K562 (cell line): Measurements from ENCODE around the gene PPP1R14C. TPM values are rescaled to one million over a fixed set of nuclear protein-coding genes. Genes with fewer than 3 reads are reported as not detected.

Experiments
- ARNT ChIP-seq, 2 experiments: fragments of 450-650 bp; IDR thresholded peaks; 2 replicates each; pipeline ENCODE4 v1.6.1; 2016; ENCODE audit warnings: mild to moderate bottlenecking in 1 of 2
- CHD1 ChIP-seq: fragments of 200-600 bp; sonication (generic); IDR thresholded peaks from one replicate; pipeline ENCODE4 v1.6.1; 2012; ENCODE audit warnings: mild to moderate bottlenecking, moderate library complexity, low read length, inconsistent platforms
- CREM ChIP-seq: IDR thresholded peaks from 2 replicates; pipeline ENCODE4 v1.6.1; 2014; ENCODE audit warnings: antibody characterized with exemption, low read depth
- EHMT2 ChIP-seq: fragments of 450-650 bp; IDR thresholded peaks from 2 replicates; pipeline ENCODE4 v1.6.1; 2018; ENCODE audit warnings: antibody characterized with exemption
- HDGF ChIP-seq: fragments of 450-650 bp; IDR thresholded peaks from 2 replicates; pipeline ENCODE4 v1.6.1; 2016
- HINFP ChIP-seq: fragments of 450-650 bp; conservative IDR thresholded peaks from 2 replicates; pipeline ENCODE4 v1.6.1; 2016; ENCODE audit warnings: missing genetic modification characterization, low read depth, mild to moderate bottlenecking, control low read depth, missing compliant biosample characterization
- MAZ ChIP-seq, 2 experiments: fragments of 450-650 bp in 1 of 2; sonication (generic) in 1 of 2; formaldehyde crosslinking; IDR thresholded peaks in 1 of 2; conservative IDR thresholded peaks in 1 of 2; 2 replicates each; pipeline versions ENCODE4 v1.4.0 to v1.5.0; 2020; ENCODE audit warnings: mild to moderate bottlenecking in 1 of 2, missing genetic modification reagents in 1 of 2
- MECOM ChIP-seq: fragments of 250-450 bp; sonication (Bioruptor Pico); IDR thresholded peaks from 2 replicates; pipeline ENCODE4 v1.8.0; 2022; ENCODE audit warnings: inconsistent platforms
- MTA1 ChIP-seq: fragments of 450-650 bp; IDR thresholded peaks from 2 replicates; pipeline ENCODE4 v1.6.1; 2017; ENCODE audit warnings: borderline replicate concordance
- PHF21A ChIP-seq: fragments of 450-650 bp; IDR thresholded peaks from 2 replicates; pipeline ENCODE4 v1.6.1; 2017; ENCODE audit warnings: low read depth, borderline replicate concordance
- PHTF2 ChIP-seq: fragments of 250-450 bp; sonication (Bioruptor Pico); IDR thresholded peaks from 2 replicates; pipeline ENCODE4 v1.5.0; 2021; ENCODE audit warnings: mild to moderate bottlenecking
- ZNF57 ChIP-seq: fragments of 450-650 bp; formaldehyde crosslinking; IDR thresholded peaks from 2 replicates; pipeline ENCODE4 v1.4.0; 2020; ENCODE audit warnings: mild to moderate bottlenecking, moderate library complexity
- polyA plus RNA-seq, 8 experiments: library from polyadenylated mRNA; depleted of rRNA in 4 of 8; stranded (reverse) in 5 of 8; unstranded in 3 of 8; fragments of >200 nt; fragmentation: Nextera tagmentation in 2 of 8; fragmentation: Illumina TruSeq in 1 of 8; extraction: Ambion mirVana in 2 of 8; extraction: Trizol in 1 of 8; gene quantifications; 2 replicates each; pipeline versions ENCODE4 v1.2.1 to v1.2.3, GENCODE V29; 2011 to 2014; ENCODE audit warnings: inconsistent platforms in 1 of 8, missing spikeins in 1 of 8
- total RNA-seq, 7 experiments: library from RNA; depleted of rRNA in 6 of 7; stranded (reverse); fragments of >200 nt in 6 of 7; fragmentation: Illumina TruSeq in 2 of 7; extraction: Trizol in 2 of 7; gene quantifications; 2 replicates each; pipeline versions ENCODE4 v1.2.1 to v1.2.3, GENCODE V29; 2011 to 2021; ENCODE audit warnings: low replicate concordance in 1 of 7
- TF ChIP-seq, protein P1 (sequence below): sonication (generic); formaldehyde crosslinking; IDR thresholded peaks from 2 replicates; pipeline ENCODE4 v1.8.0; 2023; ENCODE audit warnings: missing genetic modification reagents, mild to moderate bottlenecking, borderline replicate concordance
- TF ChIP-seq, protein P2 (sequence below): sonication (generic); formaldehyde crosslinking; IDR thresholded peaks from 2 replicates; pipeline ENCODE4 v1.8.0; 2022; ENCODE audit warnings: mild to moderate bottlenecking, low read depth, missing genetic modification reagents
- TF ChIP-seq, protein P3 (sequence below), 2 experiments: fragments of 450-650 bp; IDR thresholded peaks; 2 replicates each; pipeline ENCODE4 v1.6.1; 2016
- TF ChIP-seq, protein P4 (sequence below): fragments of 450-650 bp; formaldehyde crosslinking; IDR thresholded peaks from 2 replicates; pipeline ENCODE4 v1.4.0; 2022; ENCODE audit warnings: missing genetic modification characterization

The PPP1R14C gene
- total and polyA plus RNA-seq, 9 of the 15 experiments (the other 6 are each of a cell fraction or from before 2014, with no cell fraction given), result 4.5 to 16.6 (median 11.9) TPM

- 0 out of 4 replicates have a peak, but pooled peaks of 1 of the 2 experiments have one; percentile 33 for TF ChIP-seq MAZ (CRISPR knock-in tag; conservative IDR thresholded peaks at IDR 0.05 in 1 of 2, IDR thresholded peaks at IDR 0.05 in 1 of 2)
- no peak for TF ChIP-seq ARNT (IDR thresholded peaks at IDR 0.05)
- no peak for TF ChIP-seq HINFP (tag)
- peak; percentile 92 for TF ChIP-seq EHMT2
- no peak for TF ChIP-seq PHTF2 (CRISPR knock-in tag)
- no peak for TF ChIP-seq ZNF57 (CRISPR knock-in tag)
- TF ChIP-seq MTA1, result no peak
- TF ChIP-seq PHF21A, result no peak
- TF ChIP-seq, protein P1, sequence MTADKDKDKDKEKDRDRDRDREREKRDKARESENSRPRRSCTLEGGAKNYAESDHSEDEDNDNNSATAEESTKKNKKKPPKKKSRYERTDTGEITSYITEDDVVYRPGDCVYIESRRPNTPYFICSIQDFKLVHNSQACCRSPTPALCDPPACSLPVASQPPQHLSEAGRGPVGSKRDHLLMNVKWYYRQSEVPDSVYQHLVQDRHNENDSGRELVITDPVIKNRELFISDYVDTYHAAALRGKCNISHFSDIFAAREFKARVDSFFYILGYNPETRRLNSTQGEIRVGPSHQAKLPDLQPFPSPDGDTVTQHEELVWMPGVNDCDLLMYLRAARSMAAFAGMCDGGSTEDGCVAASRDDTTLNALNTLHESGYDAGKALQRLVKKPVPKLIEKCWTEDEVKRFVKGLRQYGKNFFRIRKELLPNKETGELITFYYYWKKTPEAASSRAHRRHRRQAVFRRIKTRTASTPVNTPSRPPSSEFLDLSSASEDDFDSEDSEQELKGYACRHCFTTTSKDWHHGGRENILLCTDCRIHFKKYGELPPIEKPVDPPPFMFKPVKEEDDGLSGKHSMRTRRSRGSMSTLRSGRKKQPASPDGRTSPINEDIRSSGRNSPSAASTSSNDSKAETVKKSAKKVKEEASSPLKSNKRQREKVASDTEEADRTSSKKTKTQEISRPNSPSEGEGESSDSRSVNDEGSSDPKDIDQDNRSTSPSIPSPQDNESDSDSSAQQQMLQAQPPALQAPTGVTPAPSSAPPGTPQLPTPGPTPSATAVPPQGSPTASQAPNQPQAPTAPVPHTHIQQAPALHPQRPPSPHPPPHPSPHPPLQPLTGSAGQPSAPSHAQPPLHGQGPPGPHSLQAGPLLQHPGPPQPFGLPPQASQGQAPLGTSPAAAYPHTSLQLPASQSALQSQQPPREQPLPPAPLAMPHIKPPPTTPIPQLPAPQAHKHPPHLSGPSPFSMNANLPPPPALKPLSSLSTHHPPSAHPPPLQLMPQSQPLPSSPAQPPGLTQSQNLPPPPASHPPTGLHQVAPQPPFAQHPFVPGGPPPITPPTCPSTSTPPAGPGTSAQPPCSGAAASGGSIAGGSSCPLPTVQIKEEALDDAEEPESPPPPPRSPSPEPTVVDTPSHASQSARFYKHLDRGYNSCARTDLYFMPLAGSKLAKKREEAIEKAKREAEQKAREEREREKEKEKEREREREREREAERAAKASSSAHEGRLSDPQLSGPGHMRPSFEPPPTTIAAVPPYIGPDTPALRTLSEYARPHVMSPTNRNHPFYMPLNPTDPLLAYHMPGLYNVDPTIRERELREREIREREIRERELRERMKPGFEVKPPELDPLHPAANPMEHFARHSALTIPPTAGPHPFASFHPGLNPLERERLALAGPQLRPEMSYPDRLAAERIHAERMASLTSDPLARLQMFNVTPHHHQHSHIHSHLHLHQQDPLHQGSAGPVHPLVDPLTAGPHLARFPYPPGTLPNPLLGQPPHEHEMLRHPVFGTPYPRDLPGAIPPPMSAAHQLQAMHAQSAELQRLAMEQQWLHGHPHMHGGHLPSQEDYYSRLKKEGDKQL (CRISPR knock-in tag), result no peak
- peak; percentile 69; the same call in 1 of the 2 replicates for TF ChIP-seq CREM
- TF ChIP-seq, protein P2, sequence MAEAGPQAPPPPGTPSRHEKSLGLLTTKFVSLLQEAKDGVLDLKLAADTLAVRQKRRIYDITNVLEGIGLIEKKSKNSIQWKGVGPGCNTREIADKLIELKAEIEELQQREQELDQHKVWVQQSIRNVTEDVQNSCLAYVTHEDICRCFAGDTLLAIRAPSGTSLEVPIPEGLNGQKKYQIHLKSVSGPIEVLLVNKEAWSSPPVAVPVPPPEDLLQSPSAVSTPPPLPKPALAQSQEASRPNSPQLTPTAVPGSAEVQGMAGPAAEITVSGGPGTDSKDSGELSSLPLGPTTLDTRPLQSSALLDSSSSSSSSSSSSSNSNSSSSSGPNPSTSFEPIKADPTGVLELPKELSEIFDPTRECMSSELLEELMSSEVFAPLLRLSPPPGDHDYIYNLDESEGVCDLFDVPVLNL (CRISPR knock-in tag), result no peak
- no peak for TF ChIP-seq MECOM (CRISPR knock-in tag)
- TF ChIP-seq CHD1, result no peak
- TF ChIP-seq HDGF, result peak; percentile 29; the same call in 1 of the 2 replicates
- TF ChIP-seq, protein P3, sequence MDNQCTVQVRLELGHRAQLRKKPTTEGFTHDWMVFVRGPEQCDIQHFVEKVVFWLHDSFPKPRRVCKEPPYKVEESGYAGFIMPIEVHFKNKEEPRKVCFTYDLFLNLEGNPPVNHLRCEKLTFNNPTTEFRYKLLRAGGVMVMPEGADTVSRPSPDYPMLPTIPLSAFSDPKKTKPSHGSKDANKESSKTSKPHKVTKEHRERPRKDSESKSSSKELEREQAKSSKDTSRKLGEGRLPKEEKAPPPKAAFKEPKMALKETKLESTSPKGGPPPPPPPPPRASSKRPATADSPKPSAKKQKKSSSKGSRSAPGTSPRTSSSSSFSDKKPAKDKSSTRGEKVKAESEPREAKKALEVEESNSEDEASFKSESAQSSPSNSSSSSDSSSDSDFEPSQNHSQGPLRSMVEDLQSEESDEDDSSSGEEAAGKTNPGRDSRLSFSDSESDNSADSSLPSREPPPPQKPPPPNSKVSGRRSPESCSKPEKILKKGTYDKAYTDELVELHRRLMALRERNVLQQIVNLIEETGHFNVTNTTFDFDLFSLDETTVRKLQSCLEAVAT (IDR thresholded peaks at IDR 0.05), result no peak
- TF ChIP-seq, protein P4, sequence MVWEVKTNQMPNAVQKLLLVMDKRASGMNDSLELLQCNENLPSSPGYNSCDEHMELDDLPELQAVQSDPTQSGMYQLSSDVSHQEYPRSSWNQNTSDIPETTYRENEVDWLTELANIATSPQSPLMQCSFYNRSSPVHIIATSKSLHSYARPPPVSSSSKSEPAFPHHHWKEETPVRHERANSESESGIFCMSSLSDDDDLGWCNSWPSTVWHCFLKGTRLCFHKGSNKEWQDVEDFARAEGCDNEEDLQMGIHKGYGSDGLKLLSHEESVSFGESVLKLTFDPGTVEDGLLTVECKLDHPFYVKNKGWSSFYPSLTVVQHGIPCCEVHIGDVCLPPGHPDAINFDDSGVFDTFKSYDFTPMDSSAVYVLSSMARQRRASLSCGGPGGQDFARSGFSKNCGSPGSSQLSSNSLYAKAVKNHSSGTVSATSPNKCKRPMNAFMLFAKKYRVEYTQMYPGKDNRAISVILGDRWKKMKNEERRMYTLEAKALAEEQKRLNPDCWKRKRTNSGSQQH, result no peak
These were observed 110.0 kb downstream of the PPP1R14C start (continued) for GRCh38 chr6:150252714-150253444.
